ENCODE data around the gene PPP1CA. TPM values are rescaled to one million over a fixed set of nuclear protein-coding genes. Genes with fewer than 3 reads are reported as not detected.

Gene PPP1CA
- total RNA-seq, 2 donors from 2014 or later: 220 to 322 TPM

DNA sequence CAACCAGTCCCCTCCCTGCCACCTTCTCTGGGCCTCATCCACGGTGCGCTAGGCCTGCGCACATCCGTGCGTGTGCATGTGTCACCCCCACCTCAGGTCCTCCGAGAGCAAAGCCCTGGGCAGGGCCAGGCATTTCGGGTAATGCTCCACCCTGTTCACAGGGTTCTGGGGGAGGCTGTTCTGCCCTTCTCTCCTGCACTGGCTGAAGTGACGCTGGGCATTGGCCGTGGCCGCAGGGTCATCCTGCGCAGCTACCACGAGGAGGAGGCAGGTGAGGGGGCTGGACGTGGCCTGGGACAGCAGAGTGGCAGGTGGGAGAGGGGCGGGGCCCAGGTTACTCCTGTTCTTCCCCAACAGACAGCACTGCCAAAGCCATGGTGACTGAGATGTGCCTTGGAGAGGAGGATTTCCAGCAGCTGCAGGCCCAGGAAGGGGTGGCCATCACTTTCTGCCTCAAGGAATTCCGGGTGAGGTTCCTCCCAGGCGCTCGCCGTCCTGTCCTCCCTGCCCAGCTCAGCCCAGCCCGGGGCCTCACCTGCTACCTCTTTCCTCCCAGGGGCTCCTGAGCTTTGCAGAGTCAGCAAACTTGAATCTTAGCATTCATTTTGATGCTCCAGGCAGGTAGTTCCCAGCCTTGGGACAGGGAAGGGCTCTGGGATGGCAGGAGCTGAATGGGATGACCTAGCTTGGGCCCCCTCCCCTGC, 6.0 kb downstream of the PPP1CA start:
- Mint-ChIP-seq H3K27ac (no peak overlapping the region), H3K9me3 (no peaks in the 10 kb centered on the region), H3K27me3 (no peaks in the 10 kb centered on the region), H3K4me3 (no peak overlapping the region), H3K36me3 (ENCODE audit: low read depth) (peaks cover 74% of the 10 kb centered on the region), H3K4me1 (peaks cover 15% of the 10 kb centered on the region)
- no peak for ATAC-seq (replicated peaks)

DNA sequence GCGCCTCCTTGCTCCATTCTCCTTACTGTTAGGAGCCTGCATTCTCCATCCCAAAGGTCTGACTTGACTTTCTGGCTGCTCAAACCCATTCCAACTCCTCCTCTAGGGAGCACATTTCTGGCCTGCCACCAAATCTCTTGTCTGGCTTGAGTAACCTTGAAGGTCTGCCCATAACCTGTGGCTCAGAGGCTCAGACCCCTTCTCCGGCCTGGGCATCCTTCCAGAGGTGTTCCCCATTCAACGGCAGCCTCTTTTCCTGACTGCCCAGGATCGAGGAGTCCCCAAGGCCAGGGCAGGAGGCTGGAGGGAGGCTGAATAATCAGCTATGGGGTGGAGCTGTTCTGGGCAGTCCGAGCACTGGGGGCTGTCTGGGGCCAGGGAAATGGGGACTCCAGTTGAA, 7.7 kb downstream of the PPP1CA start:
- Mint-ChIP-seq H3K27me3 (no peaks in the 10 kb centered on the region), H3K4me3 (peak overlapping the region; percentile 89), H3K27ac (no peak overlapping the region), H3K9me3 (no peaks in the 10 kb centered on the region), H3K36me3 (ENCODE audit: low read depth) (peaks cover 57% of the 10 kb centered on the region), H3K4me1 (peaks cover 24% of the 10 kb centered on the region)
- no peak for ATAC-seq (replicated peaks)

GRCh38 chr11:67393437-67393836, 8.2 kb downstream of the PPP1CA start:
- peaks cover 25% of the 10 kb centered on the region for H3K4me1 Mint-ChIP-seq
- H3K4me3 Mint-ChIP-seq: peak overlapping the region; percentile 89
- H3K27me3 Mint-ChIP-seq: no peaks in the 10 kb centered on the region
- H3K9me3 Mint-ChIP-seq: no peaks in the 10 kb centered on the region
- no peak for ATAC-seq (replicated peaks)
- H3K27ac Mint-ChIP-seq: no peak overlapping the region
- peaks cover 51% of the 10 kb centered on the region for H3K36me3 Mint-ChIP-seq (ENCODE audit: low read depth)

- ATAC-seq (replicated peaks): peak; percentile 23
- Mint-ChIP-seq H3K9me3 (no peaks in the 10 kb centered on the region), H3K36me3 (ENCODE audit: low read depth) (peaks cover 40% of the 10 kb centered on the region), H3K27ac (peak overlapping the region; percentile 86), H3K27me3 (no peaks in the 10 kb centered on the region), H3K4me3 (peak overlapping the region; percentile 89), H3K4me1 (peaks cover 19% of the 10 kb centered on the region)
These were observed 9.4 kb downstream of the PPP1CA start for GRCh38 chr11:67392183-67392715.

- Mint-ChIP-seq H3K9me3 (no peaks in the 10 kb centered on the region), H3K27ac (peak within 1 kb of the TSS; percentile 88), H3K4me3 (peak within 1 kb of the TSS; percentile 89), H3K4me1 (peaks cover 15% of the 10 kb centered on the region), H3K27me3 (no peaks in the 10 kb centered on the region), H3K36me3 (ENCODE audit: low read depth) (peaks cover 33% of the 10 kb centered on the region)
- peak; percentile 83 for ATAC-seq (replicated peaks)
These were observed 10.1 kb downstream of the PPP1CA start, which contains the start of gene RAD9A for GRCh38 chr11:67391304-67392182. TSS of gene RAD9A (plus strand) at chr11:67391986. CDS start at chr11:67392045, 59 bp downstream.

- Mint-ChIP-seq H3K4me1 (peaks cover 15% of the 10 kb centered on the region), H3K27me3 (no peaks in the 10 kb centered on the region), H3K9me3 (no peaks in the 10 kb centered on the region), H3K27ac (peak overlapping the region; percentile 88), H3K4me3 (peak overlapping the region; percentile 89), H3K36me3 (ENCODE audit: low read depth) (peaks cover 27% of the 10 kb centered on the region)
- no peak for ATAC-seq (replicated peaks)
These were observed 10.7 kb downstream of the PPP1CA start for GRCh38 chr11:67390947-67391303.

GRCh38 chr11:67389477-67389876, 12.2 kb downstream of the PPP1CA start:
- peak; percentile 58 for ATAC-seq (replicated peaks)
- H3K27ac Mint-ChIP-seq: peak overlapping the region; percentile 74
- H3K4me1 Mint-ChIP-seq: peaks cover 15% of the 10 kb centered on the region
- no peaks in the 10 kb centered on the region for H3K27me3 Mint-ChIP-seq
- no peaks in the 10 kb centered on the region for H3K9me3 Mint-ChIP-seq
- peak overlapping the region; percentile 70 for H3K4me3 Mint-ChIP-seq
- peaks cover 18% of the 10 kb centered on the region for H3K36me3 Mint-ChIP-seq (ENCODE audit: low read depth)

GRCh38 chr11:67387518-67387917, 14.1 kb downstream of the PPP1CA start:
- Mint-ChIP-seq H3K36me3 (ENCODE audit: low read depth) (peaks cover 4% of the 10 kb centered on the region), H3K9me3 (no peaks in the 10 kb centered on the region), H3K27me3 (no peaks in the 10 kb centered on the region), H3K27ac (no peak overlapping the region), H3K4me3 (no peak overlapping the region), H3K4me1 (peaks cover 13% of the 10 kb centered on the region)
- ATAC-seq (replicated peaks): no peak

DNA sequence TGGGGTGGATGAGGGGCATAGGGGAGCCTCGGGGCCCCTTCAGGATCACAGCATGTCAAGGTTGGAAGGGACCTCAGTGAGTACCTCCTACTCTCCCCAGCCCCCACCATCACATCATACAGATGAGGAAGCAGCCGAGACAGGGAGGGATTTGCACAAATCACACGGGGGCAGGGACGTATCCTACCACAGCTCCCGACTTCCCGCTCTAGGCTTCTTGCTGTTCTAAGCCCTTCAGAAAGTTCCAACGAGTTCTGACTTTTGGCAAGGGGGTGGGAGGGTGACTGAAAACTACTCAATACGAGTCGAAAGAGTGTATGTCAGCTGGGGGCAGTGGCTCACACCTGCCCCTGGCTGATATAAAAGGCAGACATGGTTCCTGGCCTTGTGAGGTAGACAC, 14.6 kb downstream of the PPP1CA start:
- Mint-ChIP-seq H3K27ac (no peak overlapping the region), H3K4me3 (no peak overlapping the region), H3K4me1 (peaks cover 15% of the 10 kb centered on the region), H3K27me3 (no peaks in the 10 kb centered on the region), H3K36me3 (ENCODE audit: low read depth) (no peaks in the 10 kb centered on the region), H3K9me3 (no peaks in the 10 kb centered on the region)
- no peak for ATAC-seq (replicated peaks)

DNA sequence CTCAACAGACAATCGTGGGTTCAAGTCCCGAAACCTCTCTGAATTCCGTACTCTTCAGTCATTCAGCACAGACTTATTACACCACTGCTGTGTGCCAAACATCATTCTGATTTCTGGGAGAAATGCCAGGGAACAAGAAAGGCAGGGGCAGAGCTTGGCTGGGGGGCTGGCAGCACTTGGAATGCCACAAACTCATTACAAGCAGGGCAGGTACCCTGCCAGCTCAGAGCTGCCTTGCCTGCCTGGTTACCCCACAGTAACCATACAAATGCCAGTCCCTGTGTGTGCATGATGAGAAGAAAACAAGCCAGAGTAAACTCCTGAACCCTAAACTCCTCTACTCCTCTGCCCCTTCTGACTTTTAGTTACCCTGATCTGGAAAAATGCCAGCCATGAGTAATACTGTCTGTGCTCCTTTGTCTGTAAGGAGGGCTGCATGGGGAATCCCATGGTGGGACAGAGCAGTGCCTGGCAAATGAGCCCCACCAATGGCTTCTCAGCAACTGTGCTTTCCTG, 16.7 kb downstream of the PPP1CA start:
- no peak overlapping the region for H3K4me3 Mint-ChIP-seq
- H3K27me3 Mint-ChIP-seq: no peaks in the 10 kb centered on the region
- no peaks in the 10 kb centered on the region for H3K9me3 Mint-ChIP-seq
- no peak for ATAC-seq (replicated peaks)
- no peak overlapping the region for H3K27ac Mint-ChIP-seq
- no peaks in the 10 kb centered on the region for H3K36me3 Mint-ChIP-seq (ENCODE audit: low read depth)
- H3K4me1 Mint-ChIP-seq: peaks cover 15% of the 10 kb centered on the region

DNA sequence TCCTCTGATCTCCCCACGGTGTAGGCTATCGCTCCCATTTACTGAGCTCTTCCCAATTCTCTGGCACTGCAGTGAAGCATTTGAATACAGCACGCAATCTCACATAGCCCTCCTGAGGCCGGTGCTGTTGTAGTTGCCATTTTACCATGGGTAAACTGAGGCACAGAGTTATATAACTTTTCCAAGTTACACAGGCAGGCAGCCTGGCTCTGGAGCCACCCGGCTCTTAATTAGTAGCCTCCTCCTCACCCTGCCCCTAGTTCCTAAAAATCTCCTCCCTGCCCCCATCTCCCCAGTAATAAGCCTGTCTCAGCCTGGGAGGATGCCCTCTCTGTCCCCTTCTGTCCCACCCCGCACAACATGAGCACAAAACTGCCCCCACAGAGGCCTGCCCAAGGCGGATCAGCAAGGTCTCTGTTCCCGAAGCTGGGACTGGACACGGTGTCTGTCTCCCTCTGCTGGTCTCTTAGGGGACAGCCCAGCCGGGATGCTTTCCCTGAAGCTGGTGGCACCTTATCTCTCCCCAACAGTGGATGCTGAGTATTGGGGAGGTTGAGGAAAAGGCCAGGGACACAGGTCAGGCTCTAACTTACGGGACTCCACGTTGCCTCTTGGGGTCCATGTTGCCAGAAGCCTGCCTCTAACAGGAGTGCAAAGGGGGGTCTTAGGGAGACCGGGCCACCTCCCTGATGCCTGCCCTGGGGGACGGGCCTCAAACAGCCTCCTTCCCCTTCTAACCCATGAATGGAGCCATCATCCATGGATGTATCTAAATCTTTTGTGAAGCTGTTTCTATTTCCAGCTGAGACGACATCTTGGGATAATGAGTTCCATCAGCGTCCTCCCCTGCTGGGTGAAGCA, 19.2 kb downstream of the PPP1CA start:
- peak; percentile 97 for ATAC-seq (replicated peaks)
- H3K36me3 Mint-ChIP-seq (ENCODE audit: low read depth): no peaks in the 10 kb centered on the region
- H3K27me3 Mint-ChIP-seq: no peaks in the 10 kb centered on the region
- peaks cover 5% of the 10 kb centered on the region for H3K4me1 Mint-ChIP-seq
- no peak overlapping the region for H3K4me3 Mint-ChIP-seq
- H3K9me3 Mint-ChIP-seq: no peaks in the 10 kb centered on the region
- H3K27ac Mint-ChIP-seq: peak overlapping the region; percentile 6

DNA sequence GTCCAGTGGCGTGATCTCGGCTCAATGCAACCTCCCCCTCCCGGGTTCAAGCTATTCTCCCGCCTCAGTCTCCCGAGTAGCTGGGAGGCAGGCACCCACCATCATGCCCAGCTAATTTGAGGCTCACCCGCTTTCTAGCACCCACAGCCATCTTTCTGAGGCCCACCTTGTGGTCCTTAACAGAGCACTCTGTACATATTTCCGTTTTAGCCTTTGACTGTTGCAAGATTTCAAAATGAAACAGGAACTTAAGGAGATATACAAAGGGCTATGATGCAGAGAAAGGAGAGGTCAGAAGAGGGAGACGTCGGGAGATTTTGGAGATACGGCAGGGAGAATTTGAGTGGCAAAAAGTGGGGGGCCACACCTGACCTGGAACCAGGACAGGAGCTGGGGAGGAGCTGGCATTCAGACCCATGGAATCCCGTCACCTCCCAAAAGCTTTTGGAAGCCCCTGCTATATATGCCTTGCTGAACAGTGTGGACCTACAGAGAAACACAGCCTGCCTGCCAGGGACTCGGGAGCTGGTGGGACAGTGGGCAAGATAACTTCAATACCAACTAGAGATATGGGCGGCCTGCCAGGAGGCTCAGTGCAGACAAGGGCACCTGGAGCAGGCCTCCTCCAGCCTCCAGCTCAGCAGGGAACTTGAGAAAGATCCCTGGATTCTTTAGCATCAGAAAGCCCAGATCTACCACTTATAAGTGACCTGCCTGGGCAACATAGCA, 20.2 kb downstream of the PPP1CA start:
- no peak for ATAC-seq (replicated peaks)
- Mint-ChIP-seq H3K27ac (no peak overlapping the region), H3K36me3 (ENCODE audit: low read depth) (no peaks in the 10 kb centered on the region), H3K4me3 (no peak overlapping the region), H3K27me3 (no peaks in the 10 kb centered on the region), H3K9me3 (no peaks in the 10 kb centered on the region), H3K4me1 (peaks cover 5% of the 10 kb centered on the region)
